ENCODE data around the gene F10.

F10 gene

DNA sequence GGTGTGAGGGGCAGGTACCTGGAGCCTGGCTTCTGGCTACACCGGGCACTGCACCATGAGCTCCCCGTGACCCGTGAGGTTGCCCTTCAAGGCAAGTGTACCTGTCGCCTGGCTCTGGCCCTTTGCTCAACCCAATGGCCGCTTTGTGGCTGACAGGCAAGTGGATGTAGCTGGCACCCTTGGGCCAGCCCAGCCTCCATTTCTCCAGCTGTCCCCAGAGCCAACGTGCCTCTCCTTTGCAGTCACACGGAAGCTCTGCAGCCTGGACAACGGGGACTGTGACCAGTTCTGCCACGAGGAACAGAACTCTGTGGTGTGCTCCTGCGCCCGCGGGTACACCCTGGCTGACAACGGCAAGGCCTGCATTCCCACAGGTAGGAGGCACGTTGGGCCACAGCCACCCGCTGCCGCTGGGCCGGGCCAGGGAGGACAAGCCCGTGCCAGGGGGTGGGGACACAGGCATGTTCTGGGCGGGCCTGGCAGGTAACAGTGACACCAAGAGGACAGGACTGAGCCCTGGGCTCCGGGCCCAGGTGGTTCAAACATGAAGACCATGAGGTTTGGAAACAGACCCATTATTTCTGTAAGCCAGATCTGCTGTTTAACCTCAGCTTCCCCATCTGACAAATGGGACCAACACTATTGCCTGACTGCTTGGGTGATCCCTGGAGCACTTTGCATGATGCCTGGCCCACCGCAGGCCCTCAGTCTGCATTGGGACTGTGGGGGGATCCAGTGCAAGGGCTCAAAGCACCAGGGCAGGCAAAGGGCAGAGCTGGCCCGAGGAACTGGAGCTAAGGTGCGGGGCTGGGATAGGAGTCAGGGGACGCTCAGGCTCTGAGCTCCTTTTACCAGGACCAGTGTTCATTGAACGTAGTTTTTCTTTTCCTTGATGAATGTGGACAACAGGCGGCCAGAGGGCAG is 18.3 kb downstream of the F10 start:
- DNase-seq = no peak

DNA sequence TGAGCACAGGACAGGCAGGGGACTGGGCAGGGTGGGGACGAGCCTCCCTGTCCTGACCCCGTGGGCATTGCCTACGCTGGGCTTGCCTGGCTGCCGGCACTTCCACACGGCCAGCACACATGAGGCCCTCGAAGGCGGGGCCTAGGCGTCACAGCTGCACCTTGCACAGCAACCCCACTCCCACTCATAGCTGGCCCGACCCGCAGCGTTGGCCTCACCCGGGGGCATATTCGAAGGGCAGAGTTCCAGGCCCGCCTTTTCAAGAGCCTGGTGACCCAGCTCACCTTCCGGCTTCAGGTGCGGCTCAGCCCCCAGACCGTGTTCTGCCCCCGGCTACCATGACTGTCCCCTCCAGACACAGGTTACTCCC is 19.0 kb downstream of the F10 start:
- no peak for DNase-seq

DNA sequence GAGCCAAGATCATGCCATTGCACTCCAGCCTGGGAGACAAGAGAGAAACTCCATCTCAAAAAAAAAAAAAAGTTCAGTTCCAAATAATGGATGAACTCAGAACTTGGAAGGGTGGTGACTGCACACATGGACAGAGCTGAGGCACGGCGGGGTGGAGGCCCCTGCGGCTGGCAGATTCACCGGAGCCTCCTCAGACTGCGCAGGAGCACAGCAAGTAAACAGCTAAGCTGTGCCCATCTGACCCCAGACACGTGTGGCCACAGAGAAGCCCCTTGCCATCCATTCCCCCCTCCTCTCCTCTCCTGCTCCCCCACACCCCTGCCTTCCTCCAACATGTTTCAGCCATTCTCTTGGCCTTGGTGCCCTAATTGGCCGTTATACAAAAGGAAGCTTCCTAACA is 20.3 kb downstream of the F10 start:
- no peak for DNase-seq

DNA sequence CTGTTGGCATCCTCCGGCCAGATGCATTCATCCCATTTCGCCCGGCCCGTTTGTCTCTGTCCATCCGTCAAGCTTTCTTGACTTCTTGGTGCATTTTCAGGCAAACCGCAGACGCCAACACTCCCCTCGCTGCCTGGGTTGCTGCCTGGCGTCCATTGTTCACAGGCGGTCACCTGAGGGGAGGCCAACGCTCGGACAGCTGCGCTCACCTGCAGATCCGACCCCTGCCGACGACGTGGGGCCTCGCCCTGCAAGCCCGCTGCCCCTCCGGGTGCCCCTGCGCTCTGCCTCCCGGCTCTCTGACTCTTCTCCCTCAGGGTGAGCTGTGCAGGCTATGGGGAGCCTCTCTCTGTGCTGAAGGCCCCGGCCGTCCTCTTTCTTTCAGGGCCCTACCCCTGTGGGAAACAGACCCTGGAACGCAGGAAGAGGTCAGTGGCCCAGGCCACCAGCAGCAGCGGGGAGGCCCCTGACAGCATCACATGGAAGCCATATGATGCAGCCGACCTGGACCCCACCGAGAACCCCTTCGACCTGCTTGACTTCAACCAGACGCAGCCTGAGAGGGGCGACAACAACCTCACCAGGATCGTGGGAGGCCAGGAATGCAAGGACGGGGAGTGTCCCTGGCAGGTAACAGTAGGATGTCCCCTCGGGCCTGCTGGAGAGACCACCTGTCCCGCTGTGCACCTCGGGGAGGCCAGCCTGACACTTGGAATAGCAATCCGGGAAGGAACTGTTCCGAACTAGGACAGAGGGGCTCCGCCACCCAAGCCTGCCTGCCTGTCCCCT is 21.1 kb downstream of the F10 start:
- no peak for DNase-seq

DNA sequence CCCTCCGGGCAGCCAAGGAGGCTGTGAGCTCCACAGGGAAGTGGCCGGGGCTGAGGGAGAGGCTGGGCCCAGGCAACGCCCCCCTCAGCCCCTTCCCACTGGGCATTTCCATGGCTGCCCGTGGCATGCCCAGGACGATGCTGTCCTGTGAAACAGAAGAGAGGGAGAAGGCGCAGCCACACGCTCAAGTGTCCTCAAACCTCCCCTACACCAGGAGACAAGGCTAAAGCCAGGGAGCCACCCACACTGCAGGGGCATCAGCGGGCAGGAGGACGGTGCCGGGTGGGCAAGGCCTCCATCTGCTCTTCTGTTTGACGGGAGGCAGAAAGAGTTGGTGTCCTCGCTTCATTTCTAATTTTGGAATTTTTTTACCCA is 21.6 kb downstream of the F10 start:
- no peak for DNase-seq

DNA sequence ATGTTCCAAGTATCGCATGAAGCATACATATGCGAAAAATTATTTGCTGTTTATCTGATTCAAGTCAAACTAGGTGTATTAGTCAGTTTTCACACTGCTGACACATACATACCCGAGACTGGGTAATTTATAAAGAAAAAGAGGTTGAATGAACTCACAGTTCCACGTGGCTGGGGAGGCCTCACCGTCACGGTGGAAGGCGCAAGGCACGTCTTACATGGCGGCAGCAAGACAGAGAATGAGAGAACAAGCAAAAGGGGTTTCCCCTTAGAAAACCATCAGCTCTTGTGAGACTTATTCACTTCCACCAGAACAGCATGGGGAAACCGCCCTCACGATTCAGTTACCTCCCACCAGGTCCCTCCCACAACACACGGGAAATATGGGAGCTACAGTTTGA is 22.9 kb downstream of the F10 start:
- DNase-seq = no peak

DNA sequence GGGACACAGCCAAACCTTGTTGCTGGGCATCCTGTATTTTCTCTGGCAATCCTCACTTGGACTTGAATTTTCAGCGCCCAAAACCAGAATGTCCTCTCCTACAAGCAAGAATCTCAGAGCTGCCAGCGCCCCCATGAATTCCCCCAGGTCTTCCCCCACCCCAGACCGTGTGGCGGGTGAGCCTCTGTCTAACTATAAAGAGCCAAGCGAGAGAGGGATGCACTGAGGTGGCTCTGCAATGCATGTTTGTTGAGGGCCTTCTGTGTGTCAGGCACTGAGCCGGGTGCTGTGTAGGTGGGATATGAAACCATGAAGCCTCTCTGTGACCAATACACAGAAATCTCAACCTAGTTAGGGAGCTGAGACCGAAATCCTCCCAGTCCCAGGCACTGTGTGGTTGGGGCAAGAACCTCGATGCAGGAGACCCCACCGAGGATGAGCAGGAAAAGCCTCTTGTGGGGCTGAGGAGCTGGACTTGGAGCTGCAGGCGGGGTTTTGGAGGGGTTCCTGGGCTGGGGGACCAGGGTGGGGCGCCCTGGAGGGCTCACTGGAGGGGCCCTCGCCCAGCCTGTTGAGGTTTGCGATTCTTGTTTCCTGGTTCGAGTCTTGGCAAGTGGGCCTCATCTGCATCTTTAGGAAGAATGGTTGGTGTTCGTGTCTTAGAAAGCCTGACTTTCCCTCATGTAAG is 23.5 kb downstream of the F10 start:
- DNase-seq = no peak

DNA sequence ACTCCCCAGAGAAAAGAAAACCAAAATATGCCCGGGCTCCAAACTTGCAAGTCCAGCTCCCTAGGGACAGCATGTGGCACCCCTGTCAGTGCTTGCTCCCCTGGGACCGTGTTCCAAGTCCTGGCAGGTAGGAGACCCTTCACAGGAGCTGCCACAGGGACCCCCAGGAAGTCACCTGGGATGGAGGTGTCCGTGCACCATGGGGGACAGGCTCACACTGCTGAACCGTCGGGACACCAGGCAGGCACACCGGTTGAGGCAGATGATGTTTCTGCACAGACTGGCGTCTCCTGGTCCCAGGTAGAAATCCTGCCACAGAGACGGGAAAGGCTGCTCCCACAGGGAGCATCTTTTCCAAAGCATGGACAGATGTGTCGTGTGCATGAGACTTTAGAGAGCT is 24.2 kb downstream of the F10 start:
- DNase-seq = no peak

DNA sequence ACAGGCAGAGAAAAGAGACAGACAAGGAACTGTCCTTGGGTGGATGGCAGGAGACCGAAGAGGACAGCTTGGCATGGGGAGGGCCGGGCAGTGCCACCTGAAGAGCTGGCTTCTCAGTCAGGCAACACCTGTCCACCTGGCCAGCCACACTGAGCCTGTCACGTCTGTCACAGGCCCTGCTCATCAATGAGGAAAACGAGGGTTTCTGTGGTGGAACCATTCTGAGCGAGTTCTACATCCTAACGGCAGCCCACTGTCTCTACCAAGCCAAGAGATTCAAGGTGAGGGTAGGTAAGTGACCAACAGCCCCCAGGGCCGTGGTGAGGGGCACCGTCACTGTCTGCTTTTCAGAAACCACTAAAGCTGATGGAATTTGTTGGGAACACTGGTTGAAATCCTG is 24.6 kb downstream of the F10 start:
- DNase-seq = no peak

DNA sequence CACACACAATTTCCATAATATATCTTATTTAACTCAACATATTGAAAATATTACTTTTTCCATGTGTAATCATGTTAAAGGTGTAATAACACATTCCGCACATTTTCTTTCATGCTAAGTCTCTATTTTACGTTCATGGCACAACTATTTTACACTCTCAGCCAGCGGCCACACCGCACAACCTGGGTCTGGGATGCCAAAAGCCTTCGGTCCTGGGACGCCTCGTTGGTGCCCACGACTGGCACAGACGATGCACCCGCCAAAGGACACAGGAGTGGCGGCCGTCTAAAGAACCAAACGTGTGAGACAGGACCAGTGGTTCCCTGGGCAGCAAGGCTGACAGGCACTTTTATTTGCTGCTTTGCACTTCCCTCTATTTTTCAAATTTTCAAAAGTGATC is 25.8 kb downstream of the F10 start:
- DNase-seq = no peak

DNA sequence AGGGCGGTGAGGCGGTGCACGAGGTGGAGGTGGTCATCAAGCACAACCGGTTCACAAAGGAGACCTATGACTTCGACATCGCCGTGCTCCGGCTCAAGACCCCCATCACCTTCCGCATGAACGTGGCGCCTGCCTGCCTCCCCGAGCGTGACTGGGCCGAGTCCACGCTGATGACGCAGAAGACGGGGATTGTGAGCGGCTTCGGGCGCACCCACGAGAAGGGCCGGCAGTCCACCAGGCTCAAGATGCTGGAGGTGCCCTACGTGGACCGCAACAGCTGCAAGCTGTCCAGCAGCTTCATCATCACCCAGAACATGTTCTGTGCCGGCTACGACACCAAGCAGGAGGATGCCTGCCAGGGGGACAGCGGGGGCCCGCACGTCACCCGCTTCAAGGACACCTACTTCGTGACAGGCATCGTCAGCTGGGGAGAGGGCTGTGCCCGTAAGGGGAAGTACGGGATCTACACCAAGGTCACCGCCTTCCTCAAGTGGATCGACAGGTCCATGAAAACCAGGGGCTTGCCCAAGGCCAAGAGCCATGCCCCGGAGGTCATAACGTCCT is 26.4 kb downstream of the F10 start:
- DNase-seq = no peak

DNA sequence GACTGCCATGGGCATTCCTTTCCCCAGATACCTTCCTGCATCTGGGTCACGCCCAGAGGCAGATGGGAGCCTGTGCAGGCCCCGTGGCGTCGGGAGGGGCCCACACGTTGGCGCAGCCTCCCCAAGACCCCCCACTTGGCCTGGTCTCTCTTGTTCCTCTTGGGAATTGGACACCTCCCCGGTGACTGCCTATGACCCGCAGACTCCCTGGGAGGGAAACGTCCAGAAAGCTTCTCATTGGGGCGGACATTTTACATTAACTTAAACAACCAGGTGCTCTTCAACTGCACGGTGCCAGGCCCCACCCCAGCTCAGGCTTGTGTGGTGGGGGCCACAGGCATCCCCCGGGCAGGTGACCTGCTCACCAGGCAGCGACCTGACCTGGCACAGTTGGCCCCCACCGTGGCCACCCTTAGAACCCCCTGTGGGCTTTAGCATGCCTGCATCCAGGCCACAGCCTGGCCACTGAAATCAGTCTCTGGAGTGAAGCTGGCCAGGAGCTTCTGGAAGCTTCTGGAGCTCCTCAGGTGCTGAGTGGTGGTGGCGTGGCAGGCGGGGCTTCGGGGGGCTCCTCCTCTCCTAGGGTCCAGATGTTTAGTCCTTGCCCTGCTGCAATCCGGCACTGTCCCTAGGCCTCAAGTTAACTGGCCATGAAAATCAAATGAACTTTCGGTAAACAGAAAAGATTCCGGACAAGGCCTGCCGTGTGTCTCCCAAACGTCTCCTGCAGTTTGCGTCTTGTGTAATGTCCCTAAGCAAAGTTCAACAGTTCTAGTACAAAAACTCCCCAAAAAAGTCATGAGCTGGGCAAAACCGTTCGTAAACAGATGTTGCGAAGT is 27.3 kb downstream of the F10 start:
- DNase-seq = no peak

DNA sequence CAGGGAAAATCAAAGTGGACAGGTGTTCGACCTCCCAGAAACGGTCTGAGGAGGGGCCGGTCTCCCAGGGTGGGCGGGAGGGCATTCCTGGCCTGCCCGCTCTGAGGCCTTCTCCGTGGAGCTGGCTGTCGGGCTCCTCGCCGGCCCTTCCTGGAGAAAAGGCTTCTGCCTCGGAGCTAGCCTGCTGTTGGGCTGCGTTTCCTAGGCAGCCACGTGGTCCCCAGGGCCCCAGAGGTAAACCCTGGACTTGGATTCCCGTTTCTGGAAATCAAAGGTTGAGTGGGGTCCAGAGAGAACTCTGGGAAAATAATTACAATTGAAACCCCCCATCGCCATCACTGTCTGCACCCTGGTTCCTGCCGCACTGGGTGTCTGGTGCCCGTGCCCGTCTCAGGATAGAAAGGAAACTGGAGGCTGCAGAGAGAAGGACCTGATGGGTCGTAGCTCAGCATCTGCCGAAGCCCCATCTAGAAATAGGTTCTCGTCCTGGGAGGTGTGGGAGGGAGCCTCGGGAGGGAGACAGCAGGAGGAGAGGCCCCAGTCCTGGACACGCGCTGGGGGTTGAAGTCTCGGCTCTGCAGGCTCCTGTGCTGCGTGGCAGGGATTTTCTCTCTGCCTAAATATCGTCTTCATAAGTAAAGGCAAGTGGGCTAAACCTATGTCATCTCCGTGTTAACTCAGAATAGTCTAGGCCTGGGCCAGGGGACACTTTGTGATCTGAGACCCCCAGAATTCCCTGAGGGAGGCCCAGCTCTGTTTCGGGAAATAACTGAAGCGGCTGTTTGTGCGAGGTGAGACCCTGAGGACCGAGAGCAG is 28.2 kb downstream of the F10 start:
- no peak for DNase-seq

DNA sequence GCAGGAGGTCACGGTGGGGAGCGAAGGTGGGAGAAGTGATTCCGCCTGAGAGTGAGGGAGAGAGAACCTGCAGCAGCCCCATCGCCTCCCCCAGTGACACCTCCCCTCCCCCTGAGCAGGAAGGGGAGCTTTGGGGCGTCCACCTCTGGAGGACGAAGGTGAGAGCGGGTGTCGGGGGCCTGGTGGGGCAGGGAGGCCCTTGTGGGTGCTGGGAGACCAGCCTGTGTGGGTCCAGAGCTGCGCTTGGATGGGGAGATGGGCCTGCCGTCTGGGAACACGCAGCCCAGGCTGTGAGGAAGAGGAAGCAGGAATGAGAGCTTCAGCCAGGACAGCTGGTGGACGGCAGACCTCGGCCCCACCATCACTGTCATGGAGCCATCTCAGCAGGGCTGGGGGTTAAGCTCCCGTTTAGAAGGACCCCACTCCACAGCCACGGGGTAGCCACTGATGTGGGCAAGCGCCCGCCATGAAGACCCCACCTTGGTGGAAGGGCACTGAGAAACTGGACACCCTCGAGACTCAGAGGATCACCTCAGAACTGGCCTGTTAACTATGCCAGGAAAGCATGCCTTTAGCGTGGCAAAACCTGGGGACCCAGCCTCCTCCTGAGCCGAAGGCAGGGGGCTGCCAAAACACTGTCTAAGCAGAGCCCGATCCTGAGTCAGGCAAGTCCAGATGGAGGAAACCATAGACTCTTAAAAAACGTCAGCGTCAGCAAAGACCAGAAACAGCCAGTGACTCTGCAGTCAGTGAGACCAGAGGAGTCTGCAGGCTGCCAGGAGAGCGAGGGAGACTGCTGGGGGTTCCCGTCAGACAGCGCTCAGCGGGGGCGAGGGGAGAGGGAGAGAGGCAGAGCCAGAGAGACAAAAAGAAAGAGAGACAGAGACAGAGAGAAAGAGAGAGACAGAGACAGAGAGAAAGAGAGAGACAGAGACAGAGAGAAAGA is 29.4 kb downstream of the F10 start:
- no peak for DNase-seq

DNA sequence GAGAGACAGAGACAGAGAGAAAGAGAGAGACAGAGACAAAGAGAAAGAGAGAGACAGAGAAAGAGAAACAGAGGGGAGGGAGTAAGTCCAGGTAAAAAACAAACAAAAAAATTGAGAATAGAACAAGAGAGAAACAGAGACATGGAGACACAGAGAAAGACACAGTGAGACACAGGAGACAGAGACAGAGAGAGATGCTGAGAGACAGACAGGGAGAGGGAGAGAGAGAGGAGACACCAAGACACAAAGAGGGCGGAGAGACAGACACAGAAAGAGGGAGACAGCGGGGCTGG is 30.0 kb downstream of the F10 start:
- DNase-seq = no peak

DNA sequence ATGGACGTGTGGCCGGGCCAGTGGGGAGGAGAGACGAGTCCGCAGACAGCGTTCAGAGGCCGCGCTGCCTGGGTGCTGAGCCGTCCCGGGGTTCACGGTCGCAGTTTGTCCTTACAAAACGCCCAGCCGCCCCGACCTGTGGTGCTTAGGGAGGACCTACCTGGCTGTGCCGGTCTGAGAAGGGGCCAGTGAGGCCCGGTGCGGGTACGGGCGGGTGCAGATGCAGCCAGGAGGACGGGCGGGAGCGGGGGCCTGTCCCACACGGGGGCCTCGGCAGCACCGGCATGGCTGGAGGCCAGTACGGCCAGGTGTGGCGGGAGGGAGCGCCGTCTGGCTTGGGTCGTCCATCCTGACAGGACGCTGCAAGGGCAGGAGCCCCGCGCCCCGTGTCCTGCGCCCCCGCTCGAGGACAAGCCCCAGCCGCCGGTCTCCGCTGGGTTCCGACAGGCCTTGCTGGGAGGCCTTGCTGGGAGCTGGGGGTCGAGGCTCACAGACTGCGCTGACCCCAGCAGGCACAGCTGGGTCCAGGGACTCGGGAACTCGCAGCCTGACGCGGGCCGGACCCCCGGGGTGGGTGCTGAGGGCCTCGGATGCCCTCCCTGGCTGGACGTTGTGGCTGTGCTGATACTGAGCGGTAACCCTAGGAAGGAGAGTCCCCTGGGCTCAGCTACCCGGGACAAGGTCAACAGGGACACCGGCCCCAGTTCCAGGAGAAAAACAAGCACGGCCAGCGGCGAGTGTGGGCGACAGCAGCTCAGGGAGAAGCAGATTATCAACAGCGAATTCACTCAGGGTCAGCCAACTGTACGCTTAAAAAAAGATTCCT is 30.6 kb downstream of the F10 start:
- no peak for DNase-seq

DNA sequence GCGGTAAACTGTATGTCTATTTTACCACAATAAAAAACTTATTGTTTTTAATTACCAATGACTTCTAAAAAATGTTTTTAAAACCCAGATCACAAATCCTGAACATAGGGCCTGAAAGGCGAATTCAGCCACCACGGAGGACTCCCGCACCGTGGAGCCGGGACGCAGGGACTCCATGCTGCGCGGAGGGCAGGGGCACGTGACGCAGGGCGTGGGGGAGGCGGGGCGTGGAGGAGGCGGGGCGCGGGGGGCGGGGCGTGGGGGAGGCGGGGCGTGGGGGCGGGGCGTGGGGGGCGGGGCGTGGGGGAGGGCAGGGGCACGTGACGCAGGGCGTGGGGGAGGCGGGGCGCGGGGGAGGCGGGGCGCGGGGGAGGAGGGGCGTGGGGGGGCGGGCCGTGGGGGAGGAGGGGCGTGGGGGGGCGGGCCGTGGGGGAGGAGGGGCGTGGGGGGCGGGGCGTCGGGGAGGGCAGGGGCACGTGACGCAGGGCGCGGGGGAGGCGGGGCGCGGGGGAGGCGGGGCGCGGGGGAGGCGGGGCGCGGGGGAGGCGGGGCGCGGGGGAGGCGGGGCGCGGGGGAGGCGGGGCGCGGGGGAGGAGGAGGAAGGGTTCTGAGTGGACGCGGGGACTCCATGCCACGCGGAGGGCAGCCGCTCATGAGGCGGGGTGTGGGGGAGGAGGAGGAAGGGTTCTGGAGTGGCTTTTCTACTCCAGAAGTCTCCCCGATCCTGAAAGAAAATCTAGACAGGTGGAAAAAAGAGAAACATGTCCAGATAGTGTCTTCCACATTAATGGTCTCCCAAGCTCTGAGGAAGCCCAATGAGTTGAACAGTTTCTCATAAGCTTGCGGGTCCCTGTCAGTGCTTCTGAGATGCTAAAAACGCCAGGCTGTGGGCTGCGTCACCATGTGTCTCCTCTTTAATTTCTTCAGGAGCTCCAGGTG is 31.5 kb downstream of the F10 start:
- DNase-seq = peak; percentile 18

DNA sequence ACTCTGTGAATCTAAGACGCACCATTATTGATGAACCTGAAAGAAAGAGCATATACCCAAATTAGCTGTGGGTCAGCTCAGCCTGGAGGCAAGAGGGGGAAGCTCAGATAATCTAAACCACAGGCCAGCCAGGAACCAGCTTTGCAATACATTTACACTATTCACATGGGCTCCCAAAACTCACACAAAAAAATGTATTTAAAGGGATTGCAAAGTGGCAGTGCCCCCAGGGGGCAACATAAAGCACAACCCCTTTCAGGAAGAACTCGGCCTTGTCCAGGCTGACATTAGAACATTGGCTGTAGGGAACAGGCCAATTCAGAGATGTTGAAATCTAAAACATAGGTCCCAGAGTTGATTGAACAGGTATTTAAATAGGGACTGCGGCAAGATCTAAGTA is 32.6 kb downstream of the F10 start:
- no peak for DNase-seq

Data from NCI-H2029 (cell line).